ENCODE measurements around the gene CLCN7. TPM values are rescaled to one million over a fixed set of nuclear protein-coding genes. Genes with fewer than 3 reads are reported as not detected.

CLCN7 gene
- total and polyA plus RNA-seq, 2 of the 8 experiments (the other 6 are each of a cell fraction or from before 2014, with no cell fraction given): 38.6 to 81.5 TPM

GRCh38 chr16:1424028-1424427 is 50.8 kb downstream of the CLCN7 start:
- no peak overlapping the region for H4K5ac ChIP-seq (ENCODE audit: insufficient read length, low read depth, low read length)
- no peak overlapping the region for H2AFZ ChIP-seq (ENCODE audit: low read length)
- H3K4me1 ChIP-seq (replicated peaks in 1 of 4; ENCODE audit: control insufficient read depth in 3 of 4, insufficient read depth in 4 of 4, low read length in 3 of 4): peaks cover 0 to 4% (median 3%) of the 10 kb centered on the region in 4 experiments; a peak in 5 of 7 replicates
- no peak overlapping the region for H2BK120ac ChIP-seq (replicated peaks; ENCODE audit: low read depth, low read length)
- peaks cover 0 to 6% of the 10 kb centered on the region in 2 experiments for H4K20me1 ChIP-seq (replicated peaks in 1 of 2; ENCODE audit: control insufficient read depth in 1 of 2, insufficient read depth in 2 of 2, low read length in 2 of 2)
- H3K4ac ChIP-seq (replicated peaks; ENCODE audit: insufficient read length, low read depth, low read length): no peak overlapping the region
- no peaks in the 10 kb centered on the region for H3K27me3 ChIP-seq (replicated peaks in 1 of 4; ENCODE audit: control insufficient read depth in 3 of 4, extremely low read depth in 1 of 4, insufficient read depth in 3 of 4, low read length in 3 of 4)
- no peaks in the 10 kb centered on the region for H3K9me3 ChIP-seq (ENCODE audit: insufficient read depth in 2 of 2, low read depth in 1 of 2, low read length in 1 of 2)
- H2BK12ac ChIP-seq (ENCODE audit: low read depth, low read length): no peak overlapping the region
- no peak overlapping the region for H3K56ac ChIP-seq (replicated peaks; ENCODE audit: insufficient read length, low read depth, low read length)
- POLR2A ChIA-PET (ENCODE audit: partially characterized antibody): no interaction called here
- no peak overlapping the region for H3K4me2 ChIP-seq (ENCODE audit: insufficient read depth in 1 of 2, low read depth in 2 of 2, low read length in 2 of 2)
- peaks cover 2% of the 10 kb centered on the region; the same call in 1 of the 2 replicates for H3K79me1 ChIP-seq (ENCODE audit: low read depth, low read length)
- DNase-seq (ENCODE audit: low read depth in 1 of 2, low spot score in 2 of 2) (no peak), FAIRE-seq (no peak)
- CTCF ChIA-PET (ENCODE audit: partially characterized antibody): interaction anchor here (0.6 to 0.7 kb wide), 2 partner anchors 39 to 666 kb away, joined by 4 to 5 read pairs; no protein-coding TSS in a partner anchor
- H2BK5ac ChIP-seq (ENCODE audit: low read depth, low read length): no peak overlapping the region
- H3K23ac ChIP-seq (ENCODE audit: insufficient read length): no peak overlapping the region
- H3K14ac ChIP-seq (ENCODE audit: insufficient read length): no peak overlapping the region
- no peak overlapping the region for H2AK5ac ChIP-seq (ENCODE audit: low read depth, low read length)
- H4K91ac ChIP-seq (replicated peaks; ENCODE audit: insufficient read length, low read length): no peak overlapping the region
- WGBS, 2 experiments (ENCODE audit: extremely low coverage in 1 of 2, insufficient coverage in 1 of 2, insufficient read length in 1 of 2, insufficient replicate concordance in 2 of 2, low coverage in 1 of 2, low lambda C conversion rate in 2 of 2, missing lambda C conversion rate in 1 of 2): 95% methylated on average over 11 of the region's 12 CpGs; no CpG with 5 or more reads in 1 of the 2 experiments
- H3K23me2 ChIP-seq (ENCODE audit: low read depth, low read length): peaks cover 8% of the 10 kb centered on the region
- H4K8ac ChIP-seq (ENCODE audit: extremely low read depth, insufficient read depth, low read length): no peak overlapping the region
- no peak overlapping the region for H2BK15ac ChIP-seq (ENCODE audit: low read length)
- H3K18ac ChIP-seq (ENCODE audit: extremely low read depth, low read length): no peak overlapping the region
- no peak overlapping the region for H3K9ac ChIP-seq (replicated peaks in 1 of 4; ENCODE audit: extremely low read depth in 1 of 4, low read depth in 3 of 4, low read length in 3 of 4)
- H3K79me2 ChIP-seq (ENCODE audit: control insufficient read depth in 1 of 2, insufficient read depth in 2 of 2, low read length in 2 of 2): peaks cover 5 to 11% of the 10 kb centered on the region in 2 experiments
- H3K27ac ChIP-seq (ENCODE audit: low read depth, low read length): no peak overlapping the region
- H3K36me3 ChIP-seq (ENCODE audit: control insufficient read depth in 2 of 4, insufficient read depth in 4 of 4, low read length in 3 of 4): no peaks in the 10 kb centered on the region
- H3K4me3 ChIP-seq (ENCODE audit: extremely low read depth in 1 of 4, insufficient read depth in 2 of 4, low read depth in 3 of 4, low read length in 4 of 4): no peak overlapping the region
- H2BK20ac ChIP-seq (ENCODE audit: low read length): no peak overlapping the region
- TF ChIP-seq SAP30 (IDR thresholded peaks at IDR 0.05; ENCODE audit: insufficient read depth, insufficient replicate concordance, low read length) (no peak), ATF3 (IDR thresholded peaks at IDR 0.05; ENCODE audit: insufficient read depth, low read depth, low read length) (no peak), CTBP2 (IDR thresholded peaks at IDR 0.05; ENCODE audit: borderline replicate concordance, insufficient read depth, insufficient read length, low read length) (no peak), KDM4A (IDR thresholded peaks at IDR 0.05; ENCODE audit: low read depth, low read length, severe bottlenecking) (no peak), KDM1A (IDR thresholded peaks at IDR 0.05; ENCODE audit: borderline replicate concordance, low read length) (no peak), NANOG (IDR thresholded peaks at IDR 0.05; ENCODE audit: insufficient read depth, low read depth, low read length, poor library complexity, severe bottlenecking) (no peak), YY1 (IDR thresholded peaks at IDR 0.05; ENCODE audit: low read depth, low read length) (no peak)
- TF ChIP-seq, protein P1, sequence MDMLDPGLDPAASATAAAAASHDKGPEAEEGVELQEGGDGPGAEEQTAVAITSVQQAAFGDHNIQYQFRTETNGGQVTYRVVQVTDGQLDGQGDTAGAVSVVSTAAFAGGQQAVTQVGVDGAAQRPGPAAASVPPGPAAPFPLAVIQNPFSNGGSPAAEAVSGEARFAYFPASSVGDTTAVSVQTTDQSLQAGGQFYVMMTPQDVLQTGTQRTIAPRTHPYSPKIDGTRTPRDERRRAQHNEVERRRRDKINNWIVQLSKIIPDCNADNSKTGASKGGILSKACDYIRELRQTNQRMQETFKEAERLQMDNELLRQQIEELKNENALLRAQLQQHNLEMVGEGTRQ (IDR thresholded peaks at IDR 0.05; ENCODE audit: low read length): no peak
- TF ChIP-seq, protein P2, sequence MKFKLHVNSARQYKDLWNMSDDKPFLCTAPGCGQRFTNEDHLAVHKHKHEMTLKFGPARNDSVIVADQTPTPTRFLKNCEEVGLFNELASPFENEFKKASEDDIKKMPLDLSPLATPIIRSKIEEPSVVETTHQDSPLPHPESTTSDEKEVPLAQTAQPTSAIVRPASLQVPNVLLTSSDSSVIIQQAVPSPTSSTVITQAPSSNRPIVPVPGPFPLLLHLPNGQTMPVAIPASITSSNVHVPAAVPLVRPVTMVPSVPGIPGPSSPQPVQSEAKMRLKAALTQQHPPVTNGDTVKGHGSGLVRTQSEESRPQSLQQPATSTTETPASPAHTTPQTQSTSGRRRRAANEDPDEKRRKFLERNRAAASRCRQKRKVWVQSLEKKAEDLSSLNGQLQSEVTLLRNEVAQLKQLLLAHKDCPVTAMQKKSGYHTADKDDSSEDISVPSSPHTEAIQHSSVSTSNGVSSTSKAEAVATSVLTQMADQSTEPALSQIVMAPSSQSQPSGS (IDR thresholded peaks at IDR 0.05; ENCODE audit: low read length): no peak
